Gastroesophageal sphincter (tissue), 3 donors: ENCODE results near the gene STRN4.

Source experiments
- EP300 ChIP-seq: sonication (generic); formaldehyde crosslinking; IDR thresholded peaks from one replicate; pipeline ENCODE4 v1.6.1; 2017; ENCODE audit warnings: antibody characterized with exemption, mild to moderate bottlenecking
- TF ChIP-seq, protein P1 (sequence below), 4 experiments: fragments of 200-600 bp in 2 of 4; fragments of 450-650 bp in 2 of 4; sonication (generic) in 1 of 4; IDR thresholded peaks; one replicate each; pipeline ENCODE4 v1.5.1; 2017 to 2019; ENCODE audit warnings: antibody characterized with exemption in 4 of 4, mild to moderate bottlenecking in 2 of 4, moderate library complexity in 2 of 4

DNA sequence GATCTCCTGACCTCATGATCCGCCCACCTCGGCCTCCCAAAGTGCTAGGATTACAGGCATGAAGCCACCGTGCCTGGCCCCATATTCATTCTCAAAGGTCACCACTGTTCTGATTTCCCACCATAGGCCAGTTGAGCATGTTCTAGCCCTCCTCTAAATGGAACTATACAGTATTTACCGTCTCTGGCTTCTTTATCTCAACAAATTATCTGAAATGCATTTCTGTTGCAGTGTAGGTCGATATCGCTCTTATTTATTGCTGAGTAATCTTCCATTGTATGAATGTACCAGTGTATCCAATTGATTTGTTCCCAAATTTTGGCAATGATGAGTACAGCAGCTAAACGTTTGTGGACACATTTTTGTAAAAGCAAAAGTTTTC is 26.8 kb upstream of the STRN4 start:
- no peak for TF ChIP-seq EP300
- TF ChIP-seq, protein P1, sequence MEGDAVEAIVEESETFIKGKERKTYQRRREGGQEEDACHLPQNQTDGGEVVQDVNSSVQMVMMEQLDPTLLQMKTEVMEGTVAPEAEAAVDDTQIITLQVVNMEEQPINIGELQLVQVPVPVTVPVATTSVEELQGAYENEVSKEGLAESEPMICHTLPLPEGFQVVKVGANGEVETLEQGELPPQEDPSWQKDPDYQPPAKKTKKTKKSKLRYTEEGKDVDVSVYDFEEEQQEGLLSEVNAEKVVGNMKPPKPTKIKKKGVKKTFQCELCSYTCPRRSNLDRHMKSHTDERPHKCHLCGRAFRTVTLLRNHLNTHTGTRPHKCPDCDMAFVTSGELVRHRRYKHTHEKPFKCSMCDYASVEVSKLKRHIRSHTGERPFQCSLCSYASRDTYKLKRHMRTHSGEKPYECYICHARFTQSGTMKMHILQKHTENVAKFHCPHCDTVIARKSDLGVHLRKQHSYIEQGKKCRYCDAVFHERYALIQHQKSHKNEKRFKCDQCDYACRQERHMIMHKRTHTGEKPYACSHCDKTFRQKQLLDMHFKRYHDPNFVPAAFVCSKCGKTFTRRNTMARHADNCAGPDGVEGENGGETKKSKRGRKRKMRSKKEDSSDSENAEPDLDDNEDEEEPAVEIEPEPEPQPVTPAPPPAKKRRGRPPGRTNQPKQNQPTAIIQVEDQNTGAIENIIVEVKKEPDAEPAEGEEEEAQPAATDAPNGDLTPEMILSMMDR (IDR thresholded peaks at IDR 0.05), result no peak
